Thyroid gland (tissue), 4 donors: ENCODE results near the gene EDNRA.

Experiments used
- POLR2A ChIP-seq, 2 donors: fragments of 450-650 bp; IDR thresholded peaks; one replicate each; pipeline ENCODE4 v1.6.1; 2017; ENCODE audit warnings: antibody characterized with exemption in 2 of 2, mild to moderate bottlenecking in 2 of 2, moderate library complexity in 1 of 2
- TF ChIP-seq, protein P1 (sequence below), 6 experiments: fragments of 200-600 bp in 3 of 6; fragments of 450-650 bp in 3 of 6; sonication (generic) in 3 of 6; IDR thresholded peaks; one replicate each; pipeline ENCODE4 v1.5.1; 2016 to 2019; ENCODE audit warnings: antibody characterized with exemption in 6 of 6, mild to moderate bottlenecking in 2 of 6, inconsistent platforms in 1 of 6, moderate library complexity in 1 of 6

DNA sequence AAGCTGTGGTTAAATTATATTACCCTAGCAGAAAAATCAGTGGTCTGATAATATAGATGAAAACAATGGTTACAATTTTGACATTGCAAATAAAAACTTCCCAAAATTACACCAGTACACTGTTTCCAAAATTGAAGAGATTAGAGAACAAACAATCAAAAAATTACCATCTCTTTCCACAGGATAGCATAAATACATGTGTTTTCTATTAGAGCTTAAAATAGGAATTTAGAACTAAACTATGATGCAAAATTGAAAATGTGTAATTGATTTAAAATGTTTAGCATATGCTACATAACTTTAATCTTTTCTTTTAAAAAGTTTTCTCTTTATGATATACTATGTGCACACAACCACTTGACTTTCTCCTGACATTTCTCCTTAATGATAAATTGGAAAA is 6.7 kb downstream of the EDNRA start:
- TF ChIP-seq, protein P1, sequence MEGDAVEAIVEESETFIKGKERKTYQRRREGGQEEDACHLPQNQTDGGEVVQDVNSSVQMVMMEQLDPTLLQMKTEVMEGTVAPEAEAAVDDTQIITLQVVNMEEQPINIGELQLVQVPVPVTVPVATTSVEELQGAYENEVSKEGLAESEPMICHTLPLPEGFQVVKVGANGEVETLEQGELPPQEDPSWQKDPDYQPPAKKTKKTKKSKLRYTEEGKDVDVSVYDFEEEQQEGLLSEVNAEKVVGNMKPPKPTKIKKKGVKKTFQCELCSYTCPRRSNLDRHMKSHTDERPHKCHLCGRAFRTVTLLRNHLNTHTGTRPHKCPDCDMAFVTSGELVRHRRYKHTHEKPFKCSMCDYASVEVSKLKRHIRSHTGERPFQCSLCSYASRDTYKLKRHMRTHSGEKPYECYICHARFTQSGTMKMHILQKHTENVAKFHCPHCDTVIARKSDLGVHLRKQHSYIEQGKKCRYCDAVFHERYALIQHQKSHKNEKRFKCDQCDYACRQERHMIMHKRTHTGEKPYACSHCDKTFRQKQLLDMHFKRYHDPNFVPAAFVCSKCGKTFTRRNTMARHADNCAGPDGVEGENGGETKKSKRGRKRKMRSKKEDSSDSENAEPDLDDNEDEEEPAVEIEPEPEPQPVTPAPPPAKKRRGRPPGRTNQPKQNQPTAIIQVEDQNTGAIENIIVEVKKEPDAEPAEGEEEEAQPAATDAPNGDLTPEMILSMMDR (IDR thresholded peaks at IDR 0.05), result no peak
- TF ChIP-seq POLR2A (IDR thresholded peaks at IDR 0.05), result no peak
